Peyer's patch (tissue), 4 donors: Measurements from ENCODE around the gene TPRN.
A peak's percentile ranks its signal among the peaks of the same experiment; 100 is the strongest.

Experiments
- CTCF ChIP-seq, 6 experiments: fragments of 450-650 bp in 4 of 6; fragments of 200-600 bp in 2 of 6; sonication (generic) in 1 of 6; IDR thresholded peaks; one replicate each; pipeline ENCODE4 v1.5.1; 2017 to 2019; ENCODE audit warnings: antibody characterized with exemption in 6 of 6, mild to moderate bottlenecking in 3 of 6, moderate library complexity in 1 of 6
- POLR2A ChIP-seq, 2 donors: fragments of 450-650 bp; IDR thresholded peaks; one replicate each; pipeline ENCODE4 v1.5.1; 2017; ENCODE audit warnings: antibody characterized with exemption in 2 of 2, mild to moderate bottlenecking in 2 of 2, moderate library complexity in 2 of 2

- TF ChIP-seq CTCF (IDR thresholded peaks at IDR 0.05) (no peak), POLR2A (IDR thresholded peaks at IDR 0.05) (peak in 1 of 2 donors; percentile 51)
Observed at GRCh38 chr9:137237759-137238726, 37.5 kb upstream of the TPRN start.
